NCI-H226 (cell line): ENCODE measurements around the gene FOXO3.
A peak's percentile ranks its signal among the peaks of the same experiment; 100 is the strongest.

Experiments
- DNase-seq: peaks from one replicate; pipeline ENCODE4 v3.0.0-alpha.2; 2015

Gene FOXO3

GRCh38 chr6:108716801-108717791, 156.4 kb downstream of the FOXO3 start:
- no peak for DNase-seq

GRCh38 chr6:108719477-108719876, 158.8 kb downstream of the FOXO3 start:
- no peak for DNase-seq

GRCh38 chr6:108720827-108721226, 160.1 kb downstream of the FOXO3 start:
- DNase-seq, result no peak

- no peak for DNase-seq
Observed at GRCh38 chr6:108721286-108721685, 160.6 kb downstream of the FOXO3 start.

GRCh38 chr6:108723594-108723993, 162.9 kb downstream of the FOXO3 start:
- no peak for DNase-seq

GRCh38 chr6:108726726-108727339, 166.1 kb downstream of the FOXO3 start:
- no peak for DNase-seq

GRCh38 chr6:108727966-108728730, 167.4 kb downstream of the FOXO3 start:
- no peak for DNase-seq

GRCh38 chr6:108728826-108729225, 168.1 kb downstream of the FOXO3 start:
- DNase-seq, result no peak

GRCh38 chr6:108730635-108731515, 170.2 kb downstream of the FOXO3 start:
- DNase-seq, result no peak

GRCh38 chr6:108732091-108732870, 171.6 kb downstream of the FOXO3 start:
- peak; percentile 83 for DNase-seq

GRCh38 chr6:108733051-108733450, 172.3 kb downstream of the FOXO3 start:
- DNase-seq, result no peak

GRCh38 chr6:108733706-108734265, 173.1 kb downstream of the FOXO3 start:
- DNase-seq, result no peak
